ENCODE results near the gene RAB3IL1.
"Not testable (repeated sequence)": the region's sequence is repeated elsewhere in the genome, so short reads cannot be mapped to it uniquely, and the experiment has no call there.

RAB3IL1 gene

GRCh38 chr11:61957021-61957770 is 39.8 kb upstream of the RAB3IL1 start:
- TF ChIP-seq POLR2A (IDR thresholded peaks at IDR 0.05; ENCODE audit: low read depth, low read length) = no peak
- DNase-seq (ENCODE audit: insufficient read length, low spot score) (no peak), FAIRE-seq (no peak)

GRCh38 chr11:61956191-61957020 is 39.0 kb upstream of the RAB3IL1 start:
- no peak for TF ChIP-seq POLR2A (IDR thresholded peaks at IDR 0.05; ENCODE audit: low read depth, low read length)
- no peak for FAIRE-seq
- no peak for DNase-seq (ENCODE audit: insufficient read length, low spot score)

GRCh38 chr11:61955422-61956135 is 38.2 kb upstream of the RAB3IL1 start:
- FAIRE-seq (no peak), DNase-seq (ENCODE audit: insufficient read length, low spot score) (no peak)
- no peak for TF ChIP-seq POLR2A (IDR thresholded peaks at IDR 0.05; ENCODE audit: low read depth, low read length)

GRCh38 chr11:61954851-61955421 is 37.6 kb upstream of the RAB3IL1 start:
- TF ChIP-seq POLR2A (IDR thresholded peaks at IDR 0.05; ENCODE audit: low read depth, low read length) = no peak
- DNase-seq (ENCODE audit: insufficient read length, low spot score) (no peak), FAIRE-seq (no peak)

GRCh38 chr11:61954106-61954850 is 36.9 kb upstream of the RAB3IL1 start:
- DNase-seq (ENCODE audit: insufficient read length, low spot score) = no peak
- no peak for FAIRE-seq

GRCh38 chr11:61953632-61954031 is 36.3 kb upstream of the RAB3IL1 start:
- not testable (repeated sequence) for FAIRE-seq; DNase-seq (ENCODE audit: insufficient read length, low spot score)

More at GRCh38 chr11:61954106-61954850, 36.9 kb upstream of the RAB3IL1 start:
- no peak for TF ChIP-seq POLR2A (IDR thresholded peaks at IDR 0.05; ENCODE audit: low read depth, low read length)

- TF ChIP-seq POLR2A (IDR thresholded peaks at IDR 0.05; ENCODE audit: low read depth, low read length) = no peak
- FAIRE-seq = no peak
- DNase-seq (ENCODE audit: insufficient read length, low spot score) = no peak
These were observed 35.5 kb upstream of the RAB3IL1 start for GRCh38 chr11:61952882-61953281.

- DNase-seq (ENCODE audit: insufficient read length, low spot score) (no peak), FAIRE-seq (no peak)
- TF ChIP-seq POLR2A (IDR thresholded peaks at IDR 0.05; ENCODE audit: low read depth, low read length) = no peak
These were observed 34.2 kb upstream of the RAB3IL1 start for GRCh38 chr11:61951484-61952135.

GRCh38 chr11:61950035-61950547 is 32.7 kb upstream of the RAB3IL1 start, which contains the start of gene BEST1:
Gene BEST1 (plus strand): TSS chr11:61950351. CDS start chr11:61951807, 1,456 bp downstream.
- DNase-seq (ENCODE audit: insufficient read length, low spot score) (no peak), FAIRE-seq (no peak)
- TF ChIP-seq POLR2A (IDR thresholded peaks at IDR 0.05; ENCODE audit: low read depth, low read length) = no peak

- DNase-seq (ENCODE audit: insufficient read length, low spot score) (peak; percentile 81), FAIRE-seq (no peak)
- TF ChIP-seq POLR2A (IDR thresholded peaks at IDR 0.05; ENCODE audit: low read depth, low read length) = no peak
These were observed 32.0 kb upstream of the RAB3IL1 start for GRCh38 chr11:61949169-61950034.

- no peak for FAIRE-seq
- TF ChIP-seq POLR2A (IDR thresholded peaks at IDR 0.05; ENCODE audit: low read depth, low read length) = no peak
- DNase-seq (ENCODE audit: insufficient read length, low spot score) = no peak
These were observed 31.1 kb upstream of the RAB3IL1 start for GRCh38 chr11:61948505-61948904.
